Osteoblast (primary cell): ENCODE results near the gene ZRANB3. TPM values are rescaled to one million over a fixed set of nuclear protein-coding genes. Genes with fewer than 3 reads are reported as not detected.

Source experiments
- DNase-seq: peaks from one replicate; pipeline ENCODE4 v3.0.0; 2011; ENCODE audit warnings: low spot score, mixed read lengths; ENCODE audit not compliant: insufficient read length; ENCODE audit errors: missing footprints
- H2AFZ ChIP-seq: 2 replicates; pipeline ENCODE4 v1.6.0; 2011; ENCODE audit warnings: mild to moderate bottlenecking, low read length
- H3K27ac ChIP-seq: 2 replicates; pipeline ENCODE4 v1.5.1; 2011; ENCODE audit warnings: mild to moderate bottlenecking, low read depth, low read length, moderate library complexity
- H3K27me3 ChIP-seq: 2 replicates; pipeline ENCODE4 v1.6.0; 2012; ENCODE audit warnings: mild to moderate bottlenecking, control low read depth, inconsistent platforms, low read length, moderate library complexity; ENCODE audit not compliant: insufficient read depth
- H3K36me3 ChIP-seq: 2 replicates; pipeline ENCODE4 v1.5.1; 2011; ENCODE audit warnings: mild to moderate bottlenecking, low read length, control low read depth, moderate library complexity; ENCODE audit not compliant: insufficient read depth
- H3K4me1 ChIP-seq: 2 replicates; pipeline ENCODE4 v1.5.1; 2011; ENCODE audit warnings: mild to moderate bottlenecking, low read length, control low read depth, moderate library complexity; ENCODE audit not compliant: insufficient read depth
- H3K4me2 ChIP-seq: 2 replicates; pipeline ENCODE4 v1.6.0; 2011; ENCODE audit warnings: mild to moderate bottlenecking, low read length; ENCODE audit not compliant: insufficient read depth
- H3K4me3 ChIP-seq: fragments of 200-600 bp; sonication (generic); 3 replicates; pipeline ENCODE4 v1.5.1; 2012; ENCODE audit warnings: mild to moderate bottlenecking, low read length, inconsistent platforms; ENCODE audit not compliant: insufficient read depth
- H3K79me2 ChIP-seq: 2 replicates; pipeline ENCODE4 v1.6.0; 2012; ENCODE audit warnings: mild to moderate bottlenecking, low read length, control low read depth, inconsistent platforms; ENCODE audit not compliant: insufficient read depth
- H3K9me3 ChIP-seq: 2 replicates; pipeline ENCODE4 v1.5.1; 2011; ENCODE audit warnings: low read depth, low read length, control low read depth
- H4K20me1 ChIP-seq: 2 replicates; pipeline ENCODE4 v1.6.0; 2012; ENCODE audit warnings: mild to moderate bottlenecking, low read length, control low read depth; ENCODE audit not compliant: insufficient read depth
- CTCF ChIP-seq: IDR thresholded peaks from 2 replicates; pipeline ENCODE4 v1.5.1; 2011; ENCODE audit warnings: mild to moderate bottlenecking, low read depth, low read length, moderate library complexity; ENCODE audit errors: extremely low read depth
- total RNA-seq: library from RNA; depleted of rRNA; stranded (reverse); fragments of >200 nt; gene quantifications from 2 replicates; pipeline ENCODE4 v1.2.3, GENCODE V29; 2012

Gene ZRANB3
- total RNA-seq, 1 donor = 9.0 TPM

- no peak overlapping the region for H3K4me3 ChIP-seq
- no peak for TF ChIP-seq CTCF
- H3K36me3 ChIP-seq = peaks cover 63% of the 10 kb centered on the region
- peaks cover 8% of the 10 kb centered on the region for H4K20me1 ChIP-seq
- H3K4me2 ChIP-seq = no peak overlapping the region
- no peaks in the 10 kb centered on the region for H3K4me1 ChIP-seq
- H3K27ac ChIP-seq = no peak overlapping the region
- no peak for DNase-seq
- no peaks in the 10 kb centered on the region for H3K9me3 ChIP-seq
- H3K27me3 ChIP-seq = no peaks in the 10 kb centered on the region
- H2AFZ ChIP-seq = no peak overlapping the region
- H3K79me2 ChIP-seq = peaks cover 5% of the 10 kb centered on the region
Observed at GRCh38 chr2:135154962-135155361, 376.1 kb downstream of the ZRANB3 start.

GRCh38 chr2:135152361-135152760, 378.7 kb downstream of the ZRANB3 start:
- no peak for DNase-seq
- peaks cover 53% of the 10 kb centered on the region for H3K36me3 ChIP-seq
- TF ChIP-seq CTCF = no peak

GRCh38 chr2:135151615-135152014, 379.4 kb downstream of the ZRANB3 start:
- TF ChIP-seq CTCF = no peak
- Histone ChIP-seq H4K20me1 (peaks cover 16% of the 10 kb centered on the region), H3K4me3 (no peak overlapping the region), H3K79me2 (peaks cover 7% of the 10 kb centered on the region), H3K36me3 (peaks cover 53% of the 10 kb centered on the region), H3K4me2 (no peak overlapping the region), H2AFZ (no peak overlapping the region), H3K4me1 (peaks cover 6% of the 10 kb centered on the region), H3K27me3 (no peaks in the 10 kb centered on the region), H3K9me3 (no peaks in the 10 kb centered on the region), H3K27ac (no peak overlapping the region)
- no peak for DNase-seq

More at GRCh38 chr2:135152361-135152760, 378.7 kb downstream of the ZRANB3 start:
- H3K27me3 ChIP-seq = no peaks in the 10 kb centered on the region
- no peak overlapping the region for H3K4me3 ChIP-seq
- peaks cover 6% of the 10 kb centered on the region for H3K4me1 ChIP-seq
- H3K79me2 ChIP-seq = peaks cover 4% of the 10 kb centered on the region
- H3K27ac ChIP-seq = no peak overlapping the region
- H4K20me1 ChIP-seq = peaks cover 16% of the 10 kb centered on the region
- H3K9me3 ChIP-seq = no peaks in the 10 kb centered on the region
- H2AFZ ChIP-seq = no peak overlapping the region
- H3K4me2 ChIP-seq = no peak overlapping the region

GRCh38 chr2:135150725-135151124, 380.3 kb downstream of the ZRANB3 start:
- Histone ChIP-seq H3K27ac (no peak overlapping the region), H3K4me3 (no peak overlapping the region), H3K27me3 (no peaks in the 10 kb centered on the region), H3K36me3 (peaks cover 53% of the 10 kb centered on the region), H4K20me1 (peaks cover 16% of the 10 kb centered on the region), H2AFZ (no peak overlapping the region), H3K79me2 (peaks cover 14% of the 10 kb centered on the region), H3K4me2 (no peak overlapping the region), H3K4me1 (peaks cover 6% of the 10 kb centered on the region), H3K9me3 (no peaks in the 10 kb centered on the region)
- no peak for DNase-seq
- no peak for TF ChIP-seq CTCF
